HG03095 (cell line): ENCODE data around the gene C1QA.

ENCODE experiments used
- ATAC-seq: cut with Tn5 transposase; IDR thresholded peaks from one replicate; pipeline ENCODE4 v1.9.1; 2021; ENCODE audit warnings: moderate library complexity; ENCODE audit not compliant: unreplicated experiment

Gene C1QA

GRCh38 chr1:22612671-22613571 is 23.5 kb upstream of the C1QA start:
- ATAC-seq = no peak

GRCh38 chr1:22613572-22613918 is 22.9 kb upstream of the C1QA start:
- no peak for ATAC-seq

GRCh38 chr1:22613951-22614350 is 22.5 kb upstream of the C1QA start:
- ATAC-seq = no peak

- ATAC-seq = no peak
Observed at GRCh38 chr1:22615886-22616285, 20.5 kb upstream of the C1QA start.

GRCh38 chr1:22616571-22616970 is 19.9 kb upstream of the C1QA start:
- no peak for ATAC-seq

GRCh38 chr1:22618056-22618455 is 18.4 kb upstream of the C1QA start:
- ATAC-seq = no peak

- ATAC-seq = no peak
Observed at GRCh38 chr1:22619252-22619651, 17.2 kb upstream of the C1QA start.

- ATAC-seq = no peak
Observed at GRCh38 chr1:22619798-22620197, 16.6 kb upstream of the C1QA start.

- no peak for ATAC-seq
Observed at GRCh38 chr1:22621761-22622160, 14.7 kb upstream of the C1QA start.

GRCh38 chr1:22625262-22625925 is 11.0 kb upstream of the C1QA start:
- no peak for ATAC-seq

- ATAC-seq = no peak
Observed at GRCh38 chr1:22626237-22627157, 9.9 kb upstream of the C1QA start.

- ATAC-seq = no peak
Observed at GRCh38 chr1:22627331-22627730, 9.1 kb upstream of the C1QA start.

GRCh38 chr1:22628698-22629444 is 7.6 kb upstream of the C1QA start:
- no peak for ATAC-seq

GRCh38 chr1:22629886-22630285 is 6.5 kb upstream of the C1QA start:
- ATAC-seq = no peak

- ATAC-seq = no peak
Observed at GRCh38 chr1:22633697-22634463, 2.5 kb upstream of the C1QA start.

- no peak for ATAC-seq
Observed at GRCh38 chr1:22635436-22635835, 992 bp upstream of the C1QA start.

GRCh38 chr1:22636927-22637326 is 499 bp downstream of the C1QA start:
- no peak for ATAC-seq

GRCh38 chr1:22637907-22638445 is 1.5 kb downstream of the C1QA start:
- no peak for ATAC-seq

GRCh38 chr1:22638476-22639234 is 2.2 kb downstream of the C1QA start:
- no peak for ATAC-seq
